Measurements from ENCODE around the gene ITGA2B. TPM values are rescaled to one million over a fixed set of nuclear protein-coding genes. Genes with fewer than 3 reads are reported as not detected.

The ITGA2B gene
- total and polyA plus RNA-seq, 4 donors = 0.22 to 23.8 (median 0.31) TPM

- Histone ChIP-seq H3K9ac (ENCODE audit: low read depth in 1 of 2, low read length in 2 of 2) (no peak overlapping the region), H3K4me3 (ENCODE audit: low read depth in 1 of 3, low read length in 3 of 3) (no peak overlapping the region), H3K36me3 (ENCODE audit: control insufficient read depth in 4 of 4, insufficient read depth in 3 of 4, low read depth in 1 of 4, low read length in 3 of 4) (no peaks in the 10 kb centered on the region), H3K9me3 (ENCODE audit: control insufficient read depth in 4 of 4, low read length in 3 of 4) (no peaks in the 10 kb centered on the region), H3K27me3 (ENCODE audit: control insufficient read depth in 4 of 4, insufficient read depth in 4 of 4, low read length in 3 of 4) (no peaks in the 10 kb centered on the region), H3K27ac (ENCODE audit: low read depth in 1 of 2, low read length in 2 of 2) (no peak overlapping the region), H3K4me1 (ENCODE audit: control insufficient read depth in 4 of 4, insufficient read depth in 4 of 4, low read length in 3 of 4) (peaks cover 5 to 34% (median 17%) of the 10 kb centered on the region in 4 donors)
- 83% methylated on average over 7 of the region's 7 CpGs for WGBS
- DNase-seq (ENCODE audit: low spot score) = no peak
- no peak for TF ChIP-seq TAF1 (conservative IDR thresholded peaks at IDR 0.05)
- TF ChIP-seq HNF4A (conservative IDR thresholded peaks at IDR 0.05) = no peak
- TF ChIP-seq RXRA (IDR thresholded peaks at IDR 0.05) = no peak
- no peak for TF ChIP-seq YY1 (IDR thresholded peaks at IDR 0.05)
- no peak for TF ChIP-seq JUND (IDR thresholded peaks at IDR 0.05)
- no peak for TF ChIP-seq MAX (IDR thresholded peaks at IDR 0.05)
- no peak for TF ChIP-seq HNF4G (IDR thresholded peaks at IDR 0.05)
- TF ChIP-seq ZBTB33 (IDR thresholded peaks at IDR 0.05) = no peak
- TF ChIP-seq FOXA1 (IDR thresholded peaks at IDR 0.05) = no peak
- TF ChIP-seq RAD21 (IDR thresholded peaks at IDR 0.05) = no peak
- TF ChIP-seq SP1 (IDR thresholded peaks at IDR 0.05) = no peak
Measured at GRCh38 chr17:44327715-44328449, 61.6 kb downstream of the ITGA2B start.

GRCh38 chr17:44326861-44327444, 62.5 kb downstream of the ITGA2B start:
- Histone ChIP-seq H3K9ac (ENCODE audit: low read depth in 1 of 2, low read length in 2 of 2) (no peak overlapping the region), H3K4me1 (ENCODE audit: control insufficient read depth in 4 of 4, insufficient read depth in 4 of 4, low read length in 3 of 4) (peaks cover 5 to 34% (median 17%) of the 10 kb centered on the region in 4 donors), H3K9me3 (ENCODE audit: control insufficient read depth in 4 of 4, low read length in 3 of 4) (no peaks in the 10 kb centered on the region), H3K27me3 (ENCODE audit: control insufficient read depth in 4 of 4, insufficient read depth in 4 of 4, low read length in 3 of 4) (no peaks in the 10 kb centered on the region), H3K27ac (ENCODE audit: low read depth in 1 of 2, low read length in 2 of 2) (no peak overlapping the region), H3K36me3 (ENCODE audit: control insufficient read depth in 4 of 4, insufficient read depth in 3 of 4, low read depth in 1 of 4, low read length in 3 of 4) (peaks cover 0 to 2% (median 0%) of the 10 kb centered on the region in 4 donors), H3K4me3 (ENCODE audit: low read depth in 1 of 3, low read length in 3 of 3) (peak overlapping the region in 1 of 3 donors; percentile 65)
- DNase-seq (ENCODE audit: low spot score) = peak; percentile 94
- no peak for TF ChIP-seq REST (IDR thresholded peaks at IDR 0.05)
- peak; percentile 42 to 52 for TF ChIP-seq RXRA (IDR thresholded peaks at IDR 0.05)
- TF ChIP-seq GABPA (IDR thresholded peaks at IDR 0.05 in 1 of 2, conservative IDR thresholded peaks at IDR 0.05 in 1 of 2) = peak in 1 of 2 donors; percentile 46
- TF ChIP-seq ZBTB33 (IDR thresholded peaks at IDR 0.05) = no peak
- peak; percentile 46 to 50 for TF ChIP-seq RAD21 (IDR thresholded peaks at IDR 0.05)
- peak; percentile 98 for TF ChIP-seq MAX (IDR thresholded peaks at IDR 0.05)
- TF ChIP-seq HNF4A (conservative IDR thresholded peaks at IDR 0.05) = peak; percentile 28 to 40
- peak in 1 of 2 donors; percentile 85 for TF ChIP-seq EGR1 (IDR thresholded peaks at IDR 0.05; ENCODE audit: low read depth in 2 of 2)
- TF ChIP-seq CTCF (IDR thresholded peaks at IDR 0.05; ENCODE audit: low read depth, low read length, missing input control) = no peak
- peak; percentile 41 for TF ChIP-seq YY1 (IDR thresholded peaks at IDR 0.05)
- no peak for TF ChIP-seq HNF4G (IDR thresholded peaks at IDR 0.05)
- TF ChIP-seq SP1 (IDR thresholded peaks at IDR 0.05) = peak; percentile 74
- no peak for TF ChIP-seq FOXA2 (IDR thresholded peaks at IDR 0.05)
- no peak for TF ChIP-seq JUND (IDR thresholded peaks at IDR 0.05)
- TF ChIP-seq ATF3 (IDR thresholded peaks at IDR 0.05) = no peak
- no peak for TF ChIP-seq FOXA1 (IDR thresholded peaks at IDR 0.05)
- peak; percentile 30 for TF ChIP-seq NR2F2 (IDR thresholded peaks at IDR 0.05)
- no peak for TF ChIP-seq TAF1 (conservative IDR thresholded peaks at IDR 0.05)
- WGBS = 25% methylated on average over 31 of the region's 31 CpGs
